Middle frontal gyrus (tissue), 1 donor: ENCODE results near the gene SLC36A1.
"Not testable (repeated sequence)": the region's sequence is repeated elsewhere in the genome, so short reads cannot be mapped to it uniquely, and the experiment has no call there.

ENCODE experiments used
- DNase-seq: peaks from one replicate; pipeline ENCODE4 v3.0.0-alpha.2; 2015; ENCODE audit warnings: low spot score; ENCODE audit errors: extremely low spot score

SLC36A1 gene

DNA sequence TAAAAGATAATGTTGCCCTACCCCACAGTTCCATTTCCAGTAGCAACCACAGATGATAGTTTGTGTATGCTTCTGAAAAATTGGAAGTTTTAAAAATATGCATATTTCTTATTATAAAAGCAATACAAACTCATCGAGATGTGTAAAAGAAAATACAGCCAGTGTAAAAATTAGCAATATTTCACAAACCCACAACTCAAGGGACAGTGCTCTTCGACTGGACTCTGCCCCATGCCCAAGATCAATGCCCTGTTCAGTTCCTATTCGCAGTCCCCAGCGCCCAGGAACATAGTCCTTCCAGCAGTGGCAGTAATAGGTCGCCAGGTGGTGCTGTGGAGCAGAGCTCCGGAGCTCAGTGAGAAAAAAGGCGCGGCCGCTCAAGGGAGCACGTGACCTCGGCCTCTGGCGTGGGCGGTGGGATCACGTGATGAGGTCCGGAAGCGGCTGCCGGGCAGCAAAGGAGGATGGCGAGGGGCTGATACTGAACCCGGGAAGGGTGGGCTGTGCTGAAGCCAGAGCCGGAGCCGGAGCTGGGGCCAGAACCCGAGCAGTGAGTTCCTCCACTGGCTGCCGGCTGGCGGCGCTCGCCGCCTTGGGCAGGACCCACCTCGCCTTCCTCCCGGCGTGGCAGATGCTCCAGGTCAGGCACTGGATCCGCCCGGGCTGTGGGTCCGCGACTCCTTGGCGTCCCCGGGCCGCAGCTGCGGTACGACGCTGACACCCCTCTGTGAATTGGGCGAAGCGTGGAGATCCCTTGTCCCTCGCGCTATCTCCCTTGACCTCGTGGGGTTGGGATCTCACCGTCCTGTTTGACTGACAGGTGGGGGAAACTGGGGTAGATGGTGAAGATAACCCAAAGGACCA is at the start of gene SLC36A1:
TSS of gene SLC36A1 (plus strand) at position 430 of the 864 bp plus-strand sequence. CDS start 11,190 bp downstream, outside the sequence.
- DNase-seq = peak; percentile 93

DNA sequence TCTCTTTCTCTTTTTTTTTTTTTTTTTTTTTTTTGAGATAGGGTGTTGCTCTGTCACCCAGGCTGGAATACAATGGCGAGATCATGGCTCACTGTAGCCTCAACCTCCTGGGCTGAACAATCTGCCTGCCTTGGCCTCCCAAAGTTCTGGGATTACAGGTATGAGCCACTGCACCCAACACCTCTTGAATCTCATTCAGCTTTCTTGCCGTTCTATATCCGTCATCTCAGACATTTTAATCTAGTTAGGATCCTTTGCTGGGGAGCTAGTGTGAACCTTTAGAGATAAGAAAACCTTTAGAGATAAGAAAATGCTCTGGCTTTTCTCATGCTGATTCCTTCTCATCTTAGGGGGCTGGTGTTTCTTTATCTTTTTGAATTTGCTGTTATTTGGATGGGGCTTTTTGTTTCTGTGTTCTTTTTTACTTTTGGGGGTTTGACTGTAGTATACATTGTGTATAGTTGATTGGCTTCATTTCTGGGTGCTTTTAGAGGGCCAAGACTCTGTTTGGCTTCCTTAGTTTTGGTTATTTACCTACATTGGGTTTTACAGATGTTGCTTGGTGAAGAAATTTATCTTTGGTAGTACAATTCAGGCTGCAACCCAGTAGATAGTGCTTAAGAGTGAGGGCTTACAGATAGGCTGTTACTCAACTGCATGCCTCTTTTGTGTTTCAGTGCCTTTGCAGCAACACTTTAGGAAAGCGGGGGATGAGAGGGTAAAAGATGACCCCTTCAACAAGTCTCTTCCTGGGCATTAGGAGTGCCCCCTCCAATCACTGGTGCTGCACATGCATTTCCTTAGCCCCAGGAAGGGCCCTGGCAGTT is 41.9 kb upstream of the SLC36A1 start:
- no peak for DNase-seq

DNA sequence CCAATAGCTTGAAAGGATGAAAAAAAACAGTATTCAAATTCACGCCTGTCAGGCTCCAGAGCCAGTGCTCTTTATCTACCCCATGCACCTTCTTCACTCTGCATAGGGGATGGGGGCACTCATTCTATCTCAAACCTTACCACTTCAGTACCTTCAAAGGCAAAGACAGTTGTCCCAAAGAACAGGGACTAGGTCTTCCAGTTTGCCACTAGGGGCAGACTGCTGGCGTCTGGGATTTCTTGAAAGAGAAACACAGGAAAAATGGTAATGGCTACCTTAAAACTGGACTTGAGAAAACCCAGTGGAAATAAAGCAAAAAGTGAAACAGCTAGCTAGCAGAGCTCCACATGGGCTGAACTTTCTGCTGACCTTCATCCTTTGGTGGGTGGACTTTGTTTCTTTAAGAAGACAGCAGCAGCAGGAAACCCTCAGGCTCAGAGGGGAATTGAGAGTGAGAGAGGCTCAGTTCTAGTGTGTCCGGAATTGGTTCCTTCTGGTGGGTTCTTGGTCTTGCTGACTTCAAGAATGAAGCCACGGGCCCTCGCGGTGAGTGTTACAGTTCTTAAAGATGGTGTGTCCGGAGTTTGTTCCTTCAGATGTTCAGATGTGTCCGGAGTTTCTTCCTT is 41.0 kb upstream of the SLC36A1 start:
- DNase-seq = no peak

DNA sequence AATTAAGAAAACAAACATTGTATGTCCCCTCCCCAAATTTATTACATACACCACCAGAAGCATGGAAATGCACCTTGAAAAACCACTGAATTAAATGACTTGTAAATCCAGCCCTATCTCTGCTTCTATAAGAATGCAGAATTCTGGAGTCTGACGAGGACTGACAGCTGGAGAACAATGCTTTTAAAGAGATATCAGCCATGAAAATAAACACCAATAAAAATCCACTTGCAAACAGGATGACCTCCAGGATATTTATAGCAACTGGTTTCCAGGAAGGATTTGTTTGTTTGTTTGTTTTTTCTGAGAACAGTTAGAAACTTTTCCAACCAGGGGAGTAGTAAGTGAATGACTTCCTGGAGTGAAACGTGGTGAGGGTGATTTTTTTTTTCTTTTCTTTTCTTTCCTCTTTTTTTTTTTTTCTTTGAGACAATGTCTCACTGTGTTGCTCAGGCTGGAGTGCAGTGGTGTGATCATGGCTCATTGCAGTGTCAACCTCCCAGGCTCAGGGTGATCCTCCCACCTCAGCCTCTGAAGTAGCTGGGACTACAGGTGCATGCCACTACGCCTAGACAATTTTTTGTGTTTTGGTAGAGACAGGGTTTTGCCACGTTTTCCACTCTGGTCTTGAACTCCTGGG is 38.7 kb upstream of the SLC36A1 start:
- no peak for DNase-seq

DNA sequence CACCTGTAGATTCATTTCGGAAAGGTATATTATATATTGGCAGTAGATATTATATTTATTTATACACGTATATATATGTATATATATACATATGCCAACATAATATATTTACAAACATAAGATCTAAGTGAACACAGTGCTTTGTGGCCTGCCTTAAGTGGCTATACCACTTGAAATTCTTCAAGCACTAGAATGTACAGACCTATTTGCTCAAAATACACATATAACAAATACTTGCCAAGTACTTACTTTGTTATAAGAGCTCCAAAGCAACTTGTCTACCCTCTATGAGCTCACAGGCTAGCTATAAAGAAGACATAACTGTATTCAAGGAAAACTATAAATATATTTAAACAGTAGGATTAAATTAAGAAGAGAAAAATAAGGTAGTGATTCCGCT is 33.6 kb upstream of the SLC36A1 start:
- DNase-seq = no peak

DNA sequence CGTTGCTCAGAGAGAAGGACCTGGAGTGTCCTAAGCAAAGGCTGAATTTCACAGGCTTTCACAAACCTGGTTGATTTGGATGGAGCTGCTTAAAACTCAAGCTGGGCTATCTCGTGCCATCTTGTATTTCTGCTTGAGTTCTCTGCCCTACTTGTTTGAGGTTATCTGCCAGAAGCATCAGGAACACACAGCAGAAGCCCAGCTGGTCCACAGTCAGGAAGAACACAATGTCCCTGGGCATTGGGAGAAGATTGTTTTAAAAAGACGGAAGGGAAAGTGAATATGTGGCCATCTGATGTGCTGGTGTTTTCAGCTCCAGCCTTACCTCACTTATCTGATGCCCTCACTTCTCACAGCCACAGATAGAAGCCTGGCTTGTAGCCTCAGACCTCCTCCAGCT is 32.9 kb upstream of the SLC36A1 start:
- DNase-seq = no peak

DNA sequence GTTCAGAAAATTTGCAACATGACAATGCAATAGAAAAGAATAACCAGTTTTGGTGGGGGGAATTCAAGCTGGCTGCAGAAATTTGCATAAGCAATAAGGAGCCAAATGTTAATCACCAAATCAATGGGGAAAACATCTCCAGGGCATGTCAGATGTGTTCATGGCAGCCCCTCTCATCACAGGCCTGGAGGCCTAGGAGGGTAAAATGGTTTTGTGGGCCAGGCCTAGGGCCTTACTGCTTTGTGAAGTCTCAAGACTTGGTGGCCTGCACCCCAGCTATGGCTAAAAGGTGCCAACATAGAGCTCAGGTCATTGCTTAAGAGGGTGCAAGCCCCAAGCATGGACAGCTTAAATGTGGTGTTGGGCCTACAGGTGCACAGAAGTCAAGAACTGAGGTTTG is 29.7 kb upstream of the SLC36A1 start:
- no peak for DNase-seq

DNA sequence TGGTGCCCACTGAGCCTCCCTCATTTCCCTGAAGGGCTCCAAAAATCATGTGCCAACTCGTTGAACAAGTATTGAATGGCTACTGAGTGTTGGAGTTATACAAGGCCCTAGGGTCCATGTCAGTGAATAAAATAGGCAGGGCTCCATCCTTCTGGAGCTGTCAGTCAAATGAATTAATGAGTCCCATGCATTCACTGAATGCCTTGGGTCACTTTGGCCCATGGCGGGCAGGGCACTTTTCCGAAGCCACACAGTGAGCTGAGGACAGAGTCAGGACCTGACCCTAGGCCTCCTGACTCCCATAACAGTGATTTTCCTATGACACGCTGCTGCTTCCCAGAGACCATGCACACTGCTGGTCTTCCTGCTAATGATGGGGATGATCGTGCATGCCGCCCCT is 27.3 kb upstream of the SLC36A1 start:
- no peak for DNase-seq

DNA sequence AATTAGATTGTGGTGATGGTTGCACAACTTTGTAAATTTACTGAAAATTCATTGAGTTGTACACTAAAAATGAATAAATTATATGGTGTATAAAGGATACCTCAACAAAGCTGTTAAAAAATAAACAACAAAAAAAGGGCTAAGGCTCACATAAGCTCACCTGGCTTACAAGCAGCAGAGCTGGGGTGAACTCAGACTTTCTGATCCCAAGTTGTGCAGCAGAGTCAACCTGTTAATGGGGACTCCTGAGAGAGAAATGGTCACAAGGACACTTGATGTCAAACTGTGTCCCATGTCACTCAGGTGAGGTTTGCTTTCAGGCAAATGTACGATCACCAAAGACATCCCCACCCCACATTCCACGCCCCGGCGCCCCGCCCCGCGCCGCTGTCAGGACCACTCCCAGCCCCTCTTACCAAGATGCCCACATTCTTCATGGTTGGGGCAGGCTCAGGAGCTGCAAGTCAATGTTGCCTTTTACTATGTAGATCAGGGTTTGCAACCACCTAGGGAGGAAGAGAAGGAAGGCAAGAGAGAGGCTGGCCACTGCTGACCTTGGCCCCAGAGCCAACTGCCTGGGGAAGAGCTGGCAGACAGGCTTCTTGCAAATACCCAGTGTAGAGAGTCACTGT is 22.4 kb upstream of the SLC36A1 start:
- DNase-seq = no peak

DNA sequence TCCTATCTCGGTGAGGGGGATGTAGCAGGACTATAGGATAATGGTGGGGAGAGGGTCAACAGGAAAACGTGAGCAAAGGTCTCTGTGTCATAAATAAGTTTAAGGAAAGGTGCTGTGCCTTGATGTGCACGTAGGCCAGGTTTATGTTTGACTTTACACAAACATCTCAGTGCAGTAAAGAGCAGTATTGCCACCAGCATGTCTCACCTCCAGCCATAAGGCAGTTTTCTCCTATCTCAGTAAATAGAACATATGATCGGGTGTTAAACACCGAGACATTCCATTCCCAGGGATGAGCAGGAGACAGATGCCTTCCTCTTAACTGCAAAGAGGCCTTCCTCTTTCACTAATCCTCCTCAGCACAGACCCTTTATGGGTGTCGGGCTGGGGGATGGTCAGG is 21.1 kb upstream of the SLC36A1 start:
- not testable (repeated sequence) for DNase-seq

DNA sequence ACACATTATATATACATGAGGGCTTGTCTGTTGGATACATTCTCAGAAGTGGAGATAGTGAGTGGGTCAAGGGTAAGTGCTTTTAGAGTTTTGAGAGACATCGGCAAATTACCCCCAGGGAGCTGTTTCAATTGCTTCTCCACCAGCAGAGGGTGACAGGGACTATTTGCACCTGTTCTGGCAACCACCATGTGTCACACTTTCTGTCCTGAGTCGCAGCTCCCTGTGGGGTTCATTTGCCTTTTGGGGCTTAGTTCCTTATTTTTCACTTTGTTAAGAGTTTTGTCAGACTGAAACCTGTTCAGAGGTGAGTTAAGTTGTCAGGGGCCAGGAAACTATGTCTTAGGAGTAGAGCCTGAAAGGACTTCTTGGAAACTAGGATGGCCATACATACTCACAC is 20.1 kb upstream of the SLC36A1 start:
- no peak for DNase-seq

DNA sequence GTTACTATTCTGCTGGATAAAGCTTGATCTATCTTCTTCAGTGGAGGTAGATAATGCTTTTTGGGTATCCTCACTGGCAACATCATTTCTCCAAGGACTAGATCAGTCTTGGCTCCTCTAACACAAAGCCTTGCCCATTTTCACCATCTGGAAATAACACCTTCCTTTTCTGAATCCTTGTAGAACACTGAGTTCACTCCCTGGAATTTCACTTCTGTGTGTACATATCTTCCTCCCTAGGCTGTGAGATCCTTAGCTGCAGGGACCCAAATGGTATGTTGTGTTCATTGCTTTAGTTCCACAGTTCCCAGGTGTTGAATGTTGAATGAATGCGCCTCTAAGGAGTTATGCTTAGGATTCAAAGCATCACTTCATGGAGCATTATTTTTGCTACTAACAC is 16.7 kb upstream of the SLC36A1 start:
- DNase-seq = no peak

DNA sequence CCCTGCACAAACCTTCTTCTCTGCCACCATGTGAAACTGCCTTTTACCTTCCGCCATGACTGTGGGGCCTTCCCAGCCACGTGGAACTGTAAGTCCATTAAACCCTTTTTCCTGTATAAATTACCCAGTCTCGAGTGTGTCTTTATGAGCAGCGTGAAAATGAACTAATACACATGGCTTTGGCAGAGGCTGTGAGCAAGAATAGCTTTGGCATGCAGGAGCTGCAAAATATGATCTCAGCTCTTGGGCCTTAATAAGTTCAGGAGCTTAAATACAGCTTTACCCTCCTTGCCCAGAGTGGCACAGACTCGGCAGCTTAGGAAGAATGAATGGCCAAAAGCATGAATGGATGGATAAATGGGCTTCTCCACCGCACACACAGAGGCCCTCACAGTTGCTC is 15.7 kb upstream of the SLC36A1 start:
- no peak for DNase-seq

DNA sequence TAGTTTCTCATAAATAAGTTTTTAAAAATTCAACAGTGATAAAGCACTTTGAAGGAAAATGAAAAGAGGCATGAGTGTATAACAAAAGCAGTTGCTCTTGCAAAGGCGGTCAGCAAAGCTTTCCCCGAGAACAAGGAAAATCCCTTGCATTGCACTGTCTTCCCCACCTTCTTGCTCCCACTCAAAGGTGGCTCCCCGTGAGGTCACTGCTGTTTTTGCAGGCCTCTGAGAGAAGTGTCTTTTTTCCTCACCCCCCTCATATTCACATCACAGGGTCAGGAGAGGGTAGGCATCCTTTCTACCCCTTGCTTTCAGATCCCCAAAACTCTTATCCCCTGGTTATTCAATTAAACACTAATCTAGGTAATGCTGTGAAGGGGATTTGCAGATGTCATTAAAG is 15.2 kb upstream of the SLC36A1 start:
- DNase-seq = no peak

DNA sequence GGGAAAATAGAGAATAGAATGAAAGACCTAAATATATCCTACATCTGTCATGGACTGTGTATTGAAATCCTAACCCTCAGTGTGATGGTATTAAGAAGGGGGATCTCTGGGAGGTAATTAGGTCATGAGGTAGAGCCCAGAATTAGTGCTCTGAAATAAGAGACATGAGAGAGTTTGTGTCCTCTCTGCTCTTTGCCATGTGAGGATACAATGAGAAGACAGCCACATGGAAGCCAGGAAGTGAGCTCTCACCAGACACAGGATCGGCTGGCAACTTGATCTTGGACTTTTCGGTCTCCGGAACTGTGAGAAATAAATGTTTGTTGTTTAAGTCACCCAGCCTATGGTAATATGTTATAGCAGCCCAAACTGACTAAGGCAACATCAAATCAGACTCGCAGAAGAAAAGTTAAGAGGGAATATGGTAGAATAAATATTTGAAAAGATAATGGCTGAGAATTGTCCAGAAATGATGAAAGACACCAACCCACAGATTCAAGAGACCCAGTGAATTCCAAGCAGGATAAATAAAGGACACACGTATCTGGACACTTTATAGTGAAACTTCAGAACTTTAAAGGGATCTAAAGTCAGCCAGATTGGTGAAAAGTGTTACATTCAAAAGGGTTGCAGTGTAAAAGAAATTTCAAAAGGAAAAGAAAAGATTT is 12.7 kb upstream of the SLC36A1 start:
- no peak for DNase-seq

DNA sequence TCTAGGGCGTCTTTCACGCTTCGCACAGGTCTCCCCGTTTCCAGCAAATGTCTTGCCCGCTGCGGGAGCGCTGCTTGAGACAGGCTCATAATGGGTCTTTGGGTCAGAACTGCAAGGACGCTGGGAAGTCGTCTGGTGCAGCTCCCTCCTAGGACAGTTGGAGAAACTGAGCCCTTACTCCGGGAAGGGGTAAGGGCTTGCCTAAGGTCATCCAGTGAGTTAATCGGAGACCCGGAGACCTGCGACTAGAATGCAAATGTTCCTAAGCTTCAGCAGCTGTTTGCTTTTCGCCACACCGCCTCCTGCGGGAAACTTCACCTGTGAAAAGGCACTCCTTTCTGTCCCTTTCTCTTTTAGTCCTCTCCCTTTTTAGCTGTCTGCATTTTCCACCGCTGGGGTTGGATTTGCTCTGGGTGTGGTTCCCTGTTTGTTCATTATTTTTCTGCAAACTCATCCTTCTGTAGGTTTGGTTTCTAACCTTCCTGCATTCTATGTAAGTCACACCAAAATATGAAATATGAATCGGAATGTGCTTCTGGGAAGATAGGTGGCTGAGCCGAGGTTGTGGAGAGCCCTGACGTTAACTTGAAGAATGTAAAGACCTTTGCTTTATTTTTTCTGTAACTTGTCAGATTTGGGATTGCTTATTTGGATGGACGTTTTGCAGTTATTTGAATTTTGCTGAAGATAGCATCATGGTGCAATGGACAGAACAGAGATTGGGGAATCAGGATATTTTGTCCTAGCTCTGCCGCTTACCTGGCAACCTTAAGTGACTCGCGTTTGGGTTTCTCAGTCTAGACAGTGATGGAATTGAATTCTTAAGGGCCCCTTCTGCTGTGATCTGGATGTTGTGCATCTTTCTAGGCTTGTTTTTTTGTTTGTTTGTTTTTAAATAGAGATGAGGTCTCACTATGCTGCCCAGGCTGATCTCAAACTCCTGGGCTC is 909 bp downstream of the SLC36A1 start:
- no peak for DNase-seq

DNA sequence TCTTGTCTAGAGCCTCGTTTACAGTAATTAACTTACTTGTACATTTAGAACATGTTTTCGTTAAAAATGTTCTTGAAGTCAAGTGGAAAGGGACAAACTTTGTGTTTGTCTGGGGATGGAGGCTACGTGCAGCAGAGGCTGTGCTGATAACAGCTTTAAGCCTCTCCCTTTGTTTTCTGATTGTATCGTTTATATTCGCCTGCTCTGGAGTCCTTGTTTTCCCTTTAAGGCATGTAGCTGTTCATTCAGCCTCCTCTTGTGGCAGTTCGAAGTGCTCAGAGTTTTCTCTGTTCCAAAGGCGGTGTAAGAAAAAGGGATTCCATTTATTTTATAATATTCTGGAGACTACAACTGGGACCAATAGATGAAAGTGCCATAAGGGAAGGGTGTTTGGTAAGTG is 1.9 kb downstream of the SLC36A1 start:
- no peak for DNase-seq

DNA sequence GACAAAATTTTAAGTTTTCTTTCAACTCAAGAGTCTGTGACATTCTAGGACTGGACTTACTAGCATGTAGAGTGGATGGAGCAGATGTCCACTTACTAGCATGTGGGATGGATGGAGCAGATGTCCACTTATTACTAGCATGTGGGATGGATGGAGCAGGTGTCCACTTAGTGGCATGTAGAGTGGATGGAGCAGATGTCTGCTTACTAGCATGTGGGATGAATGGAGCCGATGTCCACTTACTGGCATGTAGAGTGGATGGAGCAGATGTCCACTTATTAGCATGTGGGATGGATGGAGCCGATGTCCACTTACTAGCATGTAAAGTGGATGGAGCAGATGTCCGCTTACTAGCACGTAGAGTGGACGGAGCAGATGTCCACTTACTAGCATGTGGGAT is 2.4 kb downstream of the SLC36A1 start:
- no peak for DNase-seq

DNA sequence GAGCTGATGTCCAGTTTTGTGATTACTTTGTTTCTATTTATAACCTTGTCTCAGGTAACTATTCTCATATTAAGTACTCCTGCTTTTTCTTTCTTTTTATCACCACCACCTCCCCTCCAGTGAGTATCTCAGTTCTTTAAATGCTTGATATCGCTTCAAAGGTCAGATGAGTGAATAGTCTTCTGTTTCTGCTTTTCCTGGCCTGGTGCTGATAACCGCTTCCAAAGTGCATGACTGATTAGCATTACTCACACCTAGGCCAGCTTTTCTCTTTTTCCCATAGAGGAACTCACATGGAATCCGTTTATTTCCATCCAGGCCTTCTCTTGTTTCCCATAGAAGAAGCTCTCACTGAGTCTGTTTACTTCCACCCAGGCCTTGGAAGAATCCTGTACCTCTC is 3.2 kb downstream of the SLC36A1 start:
- no peak for DNase-seq
